HG02973 (cell line): ENCODE results near the gene CACNG5.

Experiments used
- ATAC-seq: cut with Tn5 transposase; IDR thresholded peaks from one replicate; pipeline ENCODE4 v1.9.1; 2021; ENCODE audit warnings: moderate library complexity; ENCODE audit not compliant: unreplicated experiment

The CACNG5 gene

DNA sequence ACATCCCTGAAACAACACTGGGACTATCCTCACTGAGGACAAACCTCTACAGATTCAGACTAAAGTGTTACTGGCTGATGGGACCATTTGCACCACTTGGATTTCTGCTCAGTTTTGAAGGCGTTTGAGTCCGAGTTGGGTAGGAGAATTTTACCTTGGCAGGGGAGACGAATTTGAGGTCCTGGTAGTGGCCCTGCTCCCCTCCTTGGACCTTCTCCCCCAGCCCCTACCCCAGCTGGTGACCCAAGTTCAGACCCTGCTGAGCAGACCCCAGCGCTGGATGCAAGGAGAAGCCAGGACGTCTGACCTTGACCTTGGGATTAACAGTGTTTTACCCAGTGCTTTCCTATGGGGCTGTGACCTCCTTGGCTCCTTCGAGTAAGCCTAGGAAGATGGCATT is 13.6 kb downstream of the CACNG5 start:
- ATAC-seq: no peak

- no peak for ATAC-seq
Observed at GRCh38 chr17:66849032-66849655, 14.2 kb downstream of the CACNG5 start.

DNA sequence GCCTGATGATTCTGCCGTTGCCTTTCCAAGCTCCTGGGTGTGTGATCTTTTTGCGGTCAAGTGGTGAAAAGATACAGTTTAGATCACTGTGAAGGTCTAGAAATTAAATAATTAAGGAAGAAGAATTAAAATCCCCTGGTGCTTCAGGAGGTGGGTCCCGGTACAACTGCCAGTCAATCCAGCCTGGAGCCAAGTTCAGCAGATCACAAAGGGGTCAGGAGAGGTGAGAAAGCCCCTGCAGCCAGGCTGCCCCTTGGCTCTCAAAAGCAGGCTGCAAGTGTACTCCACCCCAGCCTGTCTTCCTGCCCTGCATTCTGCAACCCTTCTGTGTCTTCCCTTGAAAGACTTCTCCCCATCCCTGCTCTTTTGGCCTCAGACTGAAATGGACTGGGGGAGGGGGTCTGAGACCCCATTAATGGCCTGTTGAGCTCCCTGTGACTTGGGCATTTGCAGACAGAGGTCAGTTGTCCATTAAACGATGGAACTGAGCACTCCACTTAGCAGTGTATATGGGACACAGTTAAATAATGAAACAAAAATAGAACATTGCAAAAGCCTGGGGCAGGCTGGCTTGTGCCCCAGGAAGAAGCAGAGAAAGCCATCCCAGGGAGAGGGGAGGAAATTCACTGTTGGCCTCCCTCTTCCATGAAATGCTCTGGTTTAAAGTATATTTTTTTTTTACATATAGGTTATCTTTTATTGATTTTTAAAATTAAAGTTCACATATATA is 15.1 kb downstream of the CACNG5 start:
- no peak for ATAC-seq

GRCh38 chr17:66850692-66851091 is 15.8 kb downstream of the CACNG5 start:
- no peak for ATAC-seq

GRCh38 chr17:66855204-66855603 is 20.3 kb downstream of the CACNG5 start:
- ATAC-seq: no peak

- no peak for ATAC-seq
Observed at GRCh38 chr17:66858226-66859083, 23.5 kb downstream of the CACNG5 start.

- ATAC-seq: no peak
Observed at GRCh38 chr17:66859353-66859752, 24.4 kb downstream of the CACNG5 start.

- ATAC-seq: no peak
Observed at GRCh38 chr17:66860204-66860603, 25.3 kb downstream of the CACNG5 start.

- no peak for ATAC-seq
Observed at GRCh38 chr17:66863820-66864219, 28.9 kb downstream of the CACNG5 start.

DNA sequence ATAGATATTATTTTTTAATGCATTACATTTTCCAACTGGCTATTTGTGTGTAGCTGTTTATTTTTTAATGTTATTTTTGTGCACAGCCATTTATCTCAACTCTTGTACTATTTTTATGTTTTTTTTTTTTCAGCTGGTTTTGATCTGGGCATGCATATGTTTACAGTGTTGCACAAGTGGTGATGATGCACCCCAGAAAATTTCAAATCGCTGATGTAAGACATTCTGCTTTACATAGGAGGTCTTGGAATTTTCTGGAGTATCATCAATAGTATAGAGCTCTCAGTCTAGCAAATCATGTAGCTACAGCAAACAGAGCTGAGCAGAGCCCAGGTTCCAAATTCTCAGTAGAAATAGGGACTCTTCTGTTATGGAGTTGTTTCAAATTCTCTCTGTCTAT is 30.2 kb downstream of the CACNG5 start:
- ATAC-seq: no peak

DNA sequence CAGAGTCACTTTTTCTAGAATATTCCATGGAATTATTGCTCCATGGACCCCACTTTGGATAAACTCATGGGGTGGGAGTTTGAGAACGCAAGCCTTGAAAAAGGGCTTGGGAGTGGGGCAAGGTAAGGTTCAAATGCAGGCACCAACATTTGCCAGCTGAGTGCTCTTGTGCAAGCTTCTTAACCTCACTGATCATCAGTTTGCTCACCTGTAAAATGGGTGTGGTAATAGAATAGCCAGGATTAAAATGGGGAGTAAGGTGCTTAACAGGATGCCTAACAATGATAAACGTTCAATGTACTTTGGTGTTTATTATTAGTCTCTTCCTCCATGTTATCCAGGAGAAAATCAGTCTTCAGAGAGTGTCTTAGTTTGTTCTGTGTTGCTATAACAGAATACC is 39.0 kb downstream of the CACNG5 start:
- no peak for ATAC-seq

- ATAC-seq: no peak
Observed at GRCh38 chr17:66884931-66885330, 50.0 kb downstream of the CACNG5 start.

GRCh38 chr17:66885417-66885816 is 50.5 kb downstream of the CACNG5 start:
- ATAC-seq: no peak

DNA sequence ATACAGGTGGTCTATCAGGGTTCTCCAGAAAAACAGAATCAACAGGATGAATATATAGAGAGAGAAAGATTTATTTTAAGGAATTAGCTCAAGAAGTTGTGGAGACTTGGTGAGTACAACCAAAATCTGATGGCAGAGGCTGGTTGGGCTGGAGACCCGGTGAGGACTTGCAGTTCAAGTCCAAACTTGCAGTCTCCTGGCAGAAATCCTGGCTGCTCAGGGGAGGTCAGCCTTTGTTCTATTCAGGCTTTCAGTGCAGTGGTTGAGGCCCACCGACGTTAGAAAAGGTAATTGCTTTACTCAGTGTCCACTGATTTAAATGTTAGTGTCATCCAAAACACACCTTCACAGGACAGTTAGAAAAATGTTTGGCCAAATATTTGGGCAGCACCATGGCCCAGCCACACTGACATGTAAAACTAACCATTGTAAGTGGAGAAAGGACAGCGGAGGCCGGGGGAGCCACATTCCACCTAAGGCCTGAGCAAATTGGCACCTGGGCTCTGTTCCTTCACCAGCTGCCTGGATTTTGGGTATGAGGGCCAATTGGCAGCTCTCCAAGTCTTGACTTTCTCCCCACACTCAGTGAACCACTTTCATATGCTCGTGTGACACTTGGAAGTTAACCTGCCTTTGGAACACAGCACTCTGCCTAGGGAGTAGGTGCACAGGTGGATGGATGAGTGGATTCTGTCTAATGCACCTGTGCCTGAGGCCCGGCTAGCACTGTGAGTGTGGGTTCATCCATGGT is 54.7 kb downstream of the CACNG5 start:
- ATAC-seq: no peak

DNA sequence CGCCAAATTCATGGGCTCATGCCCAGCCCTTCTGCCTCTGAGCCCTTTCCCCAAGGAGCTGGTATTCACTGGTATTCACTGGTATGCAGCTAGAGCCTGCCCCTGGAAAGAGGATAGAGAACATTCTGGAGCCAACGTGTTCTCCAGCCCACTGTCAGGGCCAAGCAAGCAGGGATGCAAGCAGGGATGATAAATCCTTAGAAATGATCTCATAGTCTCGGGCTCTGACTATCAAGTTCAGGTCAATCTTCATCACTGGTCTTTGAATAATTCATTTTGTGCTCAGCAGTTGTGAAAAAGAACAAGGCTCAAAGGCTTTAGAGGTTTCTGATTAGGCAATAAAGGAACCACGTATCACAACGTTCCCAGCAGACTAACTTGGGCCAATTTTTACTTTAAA is 57.3 kb downstream of the CACNG5 start:
- no peak for ATAC-seq

GRCh38 chr17:66893382-66893781 is 58.5 kb downstream of the CACNG5 start:
- ATAC-seq: no peak

DNA sequence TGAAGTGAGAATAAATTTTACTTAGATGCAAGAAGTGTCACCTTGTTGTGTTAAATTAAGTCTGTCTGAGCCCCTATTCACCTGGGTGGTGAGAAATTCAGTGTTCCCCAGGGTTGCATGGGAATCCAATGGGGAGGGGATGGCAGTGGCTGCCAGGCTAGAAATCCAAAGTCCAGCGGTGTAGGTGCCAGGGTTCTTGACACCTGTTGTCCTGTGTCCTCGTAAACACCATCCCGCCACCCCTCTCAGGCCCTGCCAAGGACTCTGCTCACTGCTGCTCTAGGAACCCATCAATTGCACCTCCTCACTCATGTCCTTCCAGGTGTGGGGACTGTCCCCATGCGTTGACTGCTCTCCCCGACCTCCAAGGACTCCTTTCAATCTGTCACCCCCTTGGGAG is 58.9 kb downstream of the CACNG5 start:
- ATAC-seq: no peak

DNA sequence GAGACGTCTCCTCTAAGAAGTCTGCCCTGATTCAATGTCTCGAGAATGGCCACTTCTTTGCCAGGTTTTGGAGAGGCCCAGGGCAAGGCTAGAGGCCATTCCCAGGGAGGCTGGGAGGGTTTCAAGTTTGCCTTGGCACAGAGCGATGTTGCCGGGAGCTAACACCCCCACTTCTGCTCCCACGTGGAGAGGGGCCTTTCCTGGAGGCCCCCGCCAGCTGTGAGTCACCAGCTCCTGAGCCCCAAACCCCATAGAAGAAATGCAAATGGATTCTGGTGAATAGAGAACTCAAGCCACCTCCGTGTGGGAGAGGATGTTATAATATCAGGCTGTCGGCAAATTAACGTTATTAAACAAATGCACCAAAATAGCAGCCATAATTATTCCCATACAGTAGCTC is 62.2 kb downstream of the CACNG5 start:
- ATAC-seq: no peak

DNA sequence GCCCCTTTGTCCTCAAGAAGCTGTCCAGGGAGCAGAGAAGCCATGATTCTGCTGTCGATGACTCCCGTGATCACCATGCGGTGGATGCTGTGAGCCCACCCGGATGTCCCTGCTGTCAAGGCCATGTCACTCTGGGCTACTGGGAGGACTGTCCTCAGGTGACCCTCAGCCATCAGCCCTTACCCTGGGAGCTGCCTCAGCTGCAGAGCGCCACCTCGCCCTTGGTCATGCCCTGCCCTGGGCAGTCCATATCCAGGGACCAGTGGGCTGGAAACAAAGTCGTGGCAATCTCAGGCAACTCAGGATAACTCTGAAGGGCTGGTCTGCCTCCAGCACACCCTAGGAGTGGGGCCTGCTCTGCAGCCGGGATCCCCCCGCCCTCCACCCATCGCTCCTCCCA is 63.6 kb downstream of the CACNG5 start:
- ATAC-seq: no peak

GRCh38 chr17:66900126-66901010 is 65.5 kb downstream of the CACNG5 start:
- ATAC-seq: no peak
